GM23248 (cell line): Measurements from ENCODE around the gene MZT2A. TPM values are rescaled to one million over a fixed set of nuclear protein-coding genes. Genes with fewer than 3 reads are reported as not detected.
A peak's percentile ranks its signal among the peaks of the same experiment; 100 is the strongest.
"Not testable (repeated sequence)": the region's sequence is repeated elsewhere in the genome, so short reads cannot be mapped to it uniquely, and the experiment has no call there.

Experiments used
- DNase-seq: peaks from one replicate; pipeline ENCODE4 v3.0.0-alpha.2; 2015
- H2AFZ ChIP-seq: fragments of 200-600 bp; sonication (generic); 2 replicates; pipeline ENCODE4 v1.6.1; 2016; ENCODE audit warnings: antibody characterized with exemption
- H3F3A ChIP-seq: fragments of 200-600 bp; sonication (generic); 2 replicates; pipeline ENCODE4 v1.6.1; 2016; ENCODE audit warnings: mild to moderate bottlenecking, antibody characterized with exemption, mixed run types; ENCODE audit not compliant: insufficient read depth
- H3K27ac ChIP-seq: fragments of 200-600 bp; sonication (generic); 2 replicates; pipeline ENCODE4 v1.5.1; 2016; ENCODE audit warnings: mild to moderate bottlenecking
- H3K27me3 ChIP-seq: fragments of 200-600 bp; sonication (generic); replicated peaks from 2 replicates; pipeline ENCODE4 v1.6.1; 2016; ENCODE audit warnings: mild to moderate bottlenecking; ENCODE audit not compliant: insufficient read depth
- H3K36me3 ChIP-seq: fragments of 200-600 bp; sonication (generic); 2 replicates; pipeline ENCODE4 v1.6.1; 2016; ENCODE audit warnings: low read depth, mild to moderate bottlenecking
- H3K4me1 ChIP-seq: fragments of 200-600 bp; sonication (generic); 2 replicates; pipeline ENCODE4 v1.6.1; 2016; ENCODE audit warnings: mild to moderate bottlenecking; ENCODE audit not compliant: insufficient read depth
- H3K4me2 ChIP-seq: fragments of 200-600 bp; sonication (generic); one replicate; pipeline ENCODE4 v1.6.1; 2016; ENCODE audit warnings: mild to moderate bottlenecking; ENCODE audit not compliant: unreplicated experiment
- H3K4me3 ChIP-seq: fragments of 200-600 bp; sonication (generic); 2 replicates; pipeline ENCODE4 v1.5.1; 2016; ENCODE audit warnings: mild to moderate bottlenecking
- H3K79me2 ChIP-seq: fragments of 200-600 bp; sonication (generic); 2 replicates; pipeline ENCODE4 v1.6.1; 2016; ENCODE audit warnings: mild to moderate bottlenecking; ENCODE audit not compliant: insufficient read depth
- H3K9ac ChIP-seq: fragments of 200-600 bp; sonication (generic); 2 replicates; pipeline ENCODE4 v1.6.1; 2016; ENCODE audit warnings: mild to moderate bottlenecking
- H3K9me2 ChIP-seq: fragments of 200-600 bp; sonication (generic); 2 replicates; pipeline ENCODE4 v1.6.1; 2016; ENCODE audit warnings: mixed run types, mild to moderate bottlenecking, moderate library complexity; ENCODE audit not compliant: insufficient read depth
- H3K9me3 ChIP-seq: fragments of 200-600 bp; sonication (generic); one replicate; pipeline ENCODE4 v1.6.1; 2017; ENCODE audit warnings: low read depth
- H4K20me1 ChIP-seq: fragments of 200-600 bp; sonication (generic); 2 replicates; pipeline ENCODE4 v1.6.0; 2016; ENCODE audit not compliant: insufficient read depth
- EZH2 ChIP-seq: fragments of 200-600 bp; sonication (generic); IDR thresholded peaks from 2 replicates; pipeline ENCODE4 v1.6.1; 2018; ENCODE audit warnings: antibody characterized with exemption, mild to moderate bottlenecking; ENCODE audit not compliant: insufficient read depth, poor library complexity, severe bottlenecking
- EZH2phosphoT487 ChIP-seq: fragments of 200-600 bp; sonication (generic); IDR thresholded peaks from 2 replicates; pipeline ENCODE4 v1.6.1; 2018; ENCODE audit warnings: antibody characterized with exemption, moderate library complexity, mild to moderate bottlenecking, low read depth; ENCODE audit not compliant: insufficient read depth
- WGBS, 2 experiments: methylation state at CpG; one replicate each; pipeline ENCODE4 v1.1.6; 2015 to 2017; ENCODE audit warnings: low lambda C conversion rate in 2 of 2, low coverage in 1 of 2; ENCODE audit errors: missing lambda C conversion rate in 2 of 2; 5-methylcytosine and 5-hydroxymethylcytosine counted together
- in situ Hi-C: fragments of 300-500 bp; cut with MboI; formaldehyde crosslinking; loops from 2 replicates; pipeline ENCODE4 v1.15.0; 2020
- polyA plus RNA-seq: library from polyadenylated mRNA; unstranded; fragments of >200 nt; fragmentation: Nextera tagmentation; extraction: Ambion mirVana; gene quantifications from 2 replicates; pipeline ENCODE4 v1.2.1, GENCODE V29; 2016
- total RNA-seq: library from RNA; depleted of rRNA; stranded (reverse); fragments of >200 nt; shearing (Covaris generic); gene quantifications from 2 replicates; pipeline ENCODE4 v1.2.3, GENCODE V29; 2014

The MZT2A gene
- total and polyA plus RNA-seq, 2 experiments from 2014 or later, result 41.4 to 88.8 TPM

- 0 to 1% methylated on average over 39 of the region's 40 CpGs for WGBS, 2 experiments
- DNase-seq, result peak; percentile 39
- H3K79me2 ChIP-seq, result peaks cover 66% of the 10 kb centered on the region
- no peaks in the 10 kb centered on the region for H3K9me2 ChIP-seq
- H3K4me3 ChIP-seq, result peak overlapping the region; percentile 89
- peak overlapping the region; percentile 82 for H3K4me2 ChIP-seq
- in situ Hi-C loops, result no loop called here
- TF ChIP-seq EZH2phosphoT487 (no peak), EZH2 (no peak)
- H3K9me3 ChIP-seq, result no peaks in the 10 kb centered on the region
- peak overlapping the region; percentile 71 for H3K27ac ChIP-seq
- H4K20me1 ChIP-seq, result no peaks in the 10 kb centered on the region; the same call in 1 of the 2 replicates
- H3K4me1 ChIP-seq, result no peaks in the 10 kb centered on the region
- H3K9ac ChIP-seq, result peak overlapping the region; percentile 94
- H3F3A ChIP-seq, result no peaks in the 10 kb centered on the region
- no peaks in the 10 kb centered on the region for H3K36me3 ChIP-seq
- no peaks in the 10 kb centered on the region for H3K27me3 ChIP-seq
- H2AFZ ChIP-seq, result peak overlapping the region; percentile 86
These were observed 1.2 kb upstream of the MZT2A start for GRCh38 chr2:131493199-131493968.

- TF ChIP-seq EZH2 (no peak), EZH2phosphoT487 (no peak)
- Histone ChIP-seq H3K4me3 (peak overlapping the region; percentile 89), H3K27ac (peak overlapping the region; percentile 71), H3F3A (no peaks in the 10 kb centered on the region), H3K9ac (peak overlapping the region; percentile 94), H3K4me1 (no peaks in the 10 kb centered on the region), H3K27me3 (no peaks in the 10 kb centered on the region), H3K4me2 (peak overlapping the region; percentile 86), H3K9me3 (no peaks in the 10 kb centered on the region), H2AFZ (peak overlapping the region; percentile 86), H3K36me3 (no peaks in the 10 kb centered on the region), H3K9me2 (no peaks in the 10 kb centered on the region), H3K79me2 (peaks cover 60% of the 10 kb centered on the region), H4K20me1 (no peaks in the 10 kb centered on the region; the same call in 1 of the 2 replicates)
- in situ Hi-C loops, result no loop called here
- DNase-seq, result peak; percentile 95
- 1% methylated on average over 70 to 72 of the region's 79 CpGs for WGBS, 2 experiments
These were observed 411 bp upstream of the MZT2A start for GRCh38 chr2:131492418-131493198.

- H3K4me1 ChIP-seq, H3F3A ChIP-seq, H3K27me3 ChIP-seq, H3K9me2 ChIP-seq, H3K36me3 ChIP-seq, H3K9me3 ChIP-seq, H4K20me1 ChIP-seq, in situ Hi-C loops, H3K27ac ChIP-seq: not testable (repeated sequence)
- Histone ChIP-seq H3K79me2 (peaks cover 52% of the 10 kb centered on the region), H3K9ac (peak overlapping the region; percentile 67), H3K4me3 (peak overlapping the region; percentile 89), H3K4me2 (peak overlapping the region; percentile 28), H2AFZ (peak overlapping the region; percentile 31)
- WGBS, 2 experiments, result 14 to 16% methylated on average over 10 to 11 of the region's 22 CpGs
- DNase-seq, result peak; percentile 5
These were observed 744 bp downstream of the MZT2A start for GRCh38 chr2:131491469-131491836.

GRCh38 chr2:131490616-131491468 lies 1.4 kb downstream of the MZT2A start:
- Histone ChIP-seq H3K79me2 (peaks cover 46% of the 10 kb centered on the region), H3K4me3 (peak overlapping the region; percentile 89), H3K4me2 (peak overlapping the region; percentile 28), H3K9ac (peak overlapping the region; percentile 67), H2AFZ (peak overlapping the region; percentile 31)
- H3K36me3 ChIP-seq, H3F3A ChIP-seq, H3K27me3 ChIP-seq, H3K9me3 ChIP-seq, in situ Hi-C loops, H3K27ac ChIP-seq, H4K20me1 ChIP-seq, H3K4me1 ChIP-seq, H3K9me2 ChIP-seq: not testable (repeated sequence)
- 68 to 70% methylated on average over 19 to 20 of the region's 20 CpGs for WGBS, 2 experiments
- DNase-seq, result peak; percentile 30
